ENCODE data around the gene LPCAT1.
A peak's percentile ranks its signal among the peaks of the same experiment; 100 is the strongest.
"Not testable (repeated sequence)": the region's sequence is repeated elsewhere in the genome, so short reads cannot be mapped to it uniquely, and the experiment has no call there.

Gene LPCAT1

GRCh38 chr5:1523793-1524480, at the start of gene LPCAT1:
TSS of gene LPCAT1 (minus strand) at chr5:1523960. CDS start at chr5:1523844, 116 bp downstream.
- DNase-seq = peak; percentile 48 to 58

- not testable (repeated sequence) for DNase-seq
Observed at GRCh38 chr5:1571875-1572274, 48.1 kb upstream of the LPCAT1 start.

- DNase-seq = no peak
Observed at GRCh38 chr5:1570975-1571374, 47.2 kb upstream of the LPCAT1 start.

- no peak for DNase-seq
Observed at GRCh38 chr5:1568201-1568979, 44.6 kb upstream of the LPCAT1 start.

- DNase-seq = not testable (repeated sequence)
Observed at GRCh38 chr5:1567527-1568200, 43.9 kb upstream of the LPCAT1 start.

- DNase-seq = no peak
Observed at GRCh38 chr5:1565737-1566734, 42.3 kb upstream of the LPCAT1 start.

- DNase-seq = no peak
Observed at GRCh38 chr5:1564824-1565736, 41.3 kb upstream of the LPCAT1 start.

GRCh38 chr5:1564182-1564748, 40.5 kb upstream of the LPCAT1 start:
- no peak for DNase-seq

GRCh38 chr5:1563617-1564181, 39.9 kb upstream of the LPCAT1 start:
- DNase-seq = no peak

GRCh38 chr5:1563051-1563461, 39.3 kb upstream of the LPCAT1 start:
- no peak for DNase-seq

GRCh38 chr5:1562599-1562998, 38.8 kb upstream of the LPCAT1 start:
- DNase-seq = no peak

GRCh38 chr5:1561402-1561929, 37.7 kb upstream of the LPCAT1 start:
- no peak for DNase-seq

GRCh38 chr5:1560499-1560898, 36.7 kb upstream of the LPCAT1 start:
- not testable (repeated sequence) for DNase-seq

GRCh38 chr5:1558944-1559343, 35.2 kb upstream of the LPCAT1 start:
- DNase-seq = no peak

- no peak for DNase-seq
Observed at GRCh38 chr5:1557114-1557873, 33.5 kb upstream of the LPCAT1 start.

GRCh38 chr5:1555808-1556731, 32.3 kb upstream of the LPCAT1 start:
- DNase-seq = no peak

GRCh38 chr5:1555011-1555807, 31.4 kb upstream of the LPCAT1 start:
- DNase-seq = no peak

Data from Kasumi-1 (cell line).